Loucy (cell line): ENCODE results near the gene SLC48A1.
A peak's percentile ranks its signal among the peaks of the same experiment; 100 is the strongest.

Source experiments
- H2AFZ ChIP-seq: fragments of 200-600 bp; sonication (generic); 2 replicates; pipeline ENCODE4 v1.6.0; 2016; ENCODE audit warnings: antibody characterized with exemption, mild to moderate bottlenecking, low read length, moderate library complexity
- H3F3A ChIP-seq: fragments of 200-600 bp; 2 replicates; pipeline ENCODE4 v1.6.0; 2016; ENCODE audit warnings: antibody characterized with exemption, low read depth, mild to moderate bottlenecking
- H3K27me3 ChIP-seq: fragments of 200-600 bp; sonication (generic); 2 replicates; pipeline ENCODE4 v1.6.1; 2014; ENCODE audit warnings: low read length, mild to moderate bottlenecking; ENCODE audit not compliant: insufficient read depth, poor library complexity, severe bottlenecking
- H3K36me3 ChIP-seq: fragments of 200-600 bp; sonication (generic); 2 replicates; pipeline ENCODE4 v1.6.1; 2016; ENCODE audit warnings: low read length; ENCODE audit not compliant: insufficient read depth
- H3K4me1 ChIP-seq: fragments of 200-600 bp; sonication (generic); 2 replicates; pipeline ENCODE4 v1.5.1; 2014; ENCODE audit warnings: low read length, mild to moderate bottlenecking; ENCODE audit not compliant: insufficient read depth, poor library complexity, severe bottlenecking
- H3K4me2 ChIP-seq: fragments of 200-600 bp; sonication (generic); 2 replicates; pipeline ENCODE4 v1.6.0; 2014; ENCODE audit warnings: antibody characterized with exemption, low read length, low read depth, mild to moderate bottlenecking; ENCODE audit not compliant: poor library complexity, severe bottlenecking
- H3K4me3 ChIP-seq: fragments of 200-600 bp; sonication (generic); 2 replicates; pipeline ENCODE4 v1.5.1; 2014; ENCODE audit warnings: low read length, mild to moderate bottlenecking, mixed read lengths; ENCODE audit not compliant: poor library complexity, severe bottlenecking
- H3K79me2 ChIP-seq: fragments of 200-600 bp; sonication (generic); 2 replicates; pipeline ENCODE4 v1.6.1; 2014; ENCODE audit warnings: low read length; ENCODE audit not compliant: insufficient read depth
- H3K9ac ChIP-seq: fragments of 200-600 bp; sonication (generic); 2 replicates; pipeline ENCODE4 v1.6.0; 2014; ENCODE audit warnings: mild to moderate bottlenecking, low read depth, low read length, moderate library complexity; ENCODE audit not compliant: poor library complexity, severe bottlenecking
- H3K9me2 ChIP-seq: fragments of 200-600 bp; sonication (generic); replicated peaks from 2 replicates; pipeline ENCODE4 v1.6.1; 2016; ENCODE audit warnings: low read depth, low read length, mixed read lengths
- H3K9me3 ChIP-seq: fragments of 200-600 bp; sonication (generic); 2 replicates; pipeline ENCODE4 v1.6.1; 2014; ENCODE audit warnings: mild to moderate bottlenecking, antibody characterized with exemption, low read length, low read depth; ENCODE audit not compliant: insufficient read depth
- H4K20me1 ChIP-seq: fragments of 200-600 bp; sonication (generic); 2 replicates; pipeline ENCODE4 v1.6.0; 2014; ENCODE audit warnings: antibody characterized with exemption, low read length, mild to moderate bottlenecking; ENCODE audit not compliant: insufficient read depth, poor library complexity, severe bottlenecking
- CTCF ChIP-seq: fragments of 200-600 bp; sonication (generic); conservative IDR thresholded peaks from 2 replicates; pipeline ENCODE4 v1.5.1; 2014; ENCODE audit warnings: mild to moderate bottlenecking, antibody characterized with exemption, low read length
- EZH2phosphoT487 ChIP-seq: fragments of 200-600 bp; IDR thresholded peaks from 2 replicates; pipeline ENCODE4 v1.6.1; 2018; ENCODE audit warnings: antibody characterized with exemption, mild to moderate bottlenecking, moderate library complexity, borderline replicate concordance

Gene SLC48A1

GRCh38 chr12:47741340-47741703, 31.7 kb upstream of the SLC48A1 start:
- Histone ChIP-seq H3K4me1 (peaks cover 42% of the 10 kb centered on the region), H4K20me1 (no peaks in the 10 kb centered on the region), H3K36me3 (no peaks in the 10 kb centered on the region), H3K79me2 (peaks cover 3% of the 10 kb centered on the region; the same call in 1 of the 2 replicates), H3K4me3 (peak overlapping the region; percentile 57), H3K9ac (peak overlapping the region; percentile 77), H3K9me2 (no peaks in the 10 kb centered on the region), H3K27me3 (no peaks in the 10 kb centered on the region), H3K9me3 (no peaks in the 10 kb centered on the region), H2AFZ (no peak overlapping the region), H3F3A (peaks cover 4% of the 10 kb centered on the region; the same call in 1 of the 2 replicates), H3K4me2 (peak overlapping the region; percentile 88)
- TF ChIP-seq EZH2phosphoT487 (no peak), CTCF (no peak)

- peaks cover 42% of the 10 kb centered on the region for H3K4me1 ChIP-seq
- H3F3A ChIP-seq = peaks cover 4% of the 10 kb centered on the region; the same call in 1 of the 2 replicates
- H3K9ac ChIP-seq = no peak overlapping the region
- peak overlapping the region; percentile 88 for H3K4me2 ChIP-seq
- H3K9me3 ChIP-seq = no peaks in the 10 kb centered on the region
- H3K4me3 ChIP-seq = no peak overlapping the region
- H3K36me3 ChIP-seq = peaks cover 3% of the 10 kb centered on the region; the same call in 1 of the 2 replicates
- H3K9me2 ChIP-seq = no peaks in the 10 kb centered on the region
- no peaks in the 10 kb centered on the region for H4K20me1 ChIP-seq
- TF ChIP-seq EZH2phosphoT487 = no peak
- peak; percentile 99 for TF ChIP-seq CTCF
- no peaks in the 10 kb centered on the region for H3K27me3 ChIP-seq
- peaks cover 3% of the 10 kb centered on the region; the same call in 1 of the 2 replicates for H3K79me2 ChIP-seq
- no peak overlapping the region for H2AFZ ChIP-seq
Observed at GRCh38 chr12:47742253-47742825, 30.7 kb upstream of the SLC48A1 start.

GRCh38 chr12:47743311-47743860, 29.7 kb upstream of the SLC48A1 start:
- Histone ChIP-seq H3K36me3 (peaks cover 3% of the 10 kb centered on the region; the same call in 1 of the 2 replicates), H3K79me2 (peaks cover 3% of the 10 kb centered on the region; the same call in 1 of the 2 replicates), H3K4me2 (no peak overlapping the region)

More at GRCh38 chr12:47743311-47743860, 29.7 kb upstream of the SLC48A1 start:
- Histone ChIP-seq H3K9ac (no peak overlapping the region), H3K27me3 (no peaks in the 10 kb centered on the region), H3K4me3 (no peak overlapping the region), H2AFZ (no peak overlapping the region), H3K4me1 (peaks cover 38% of the 10 kb centered on the region), H3F3A (peaks cover 4% of the 10 kb centered on the region; the same call in 1 of the 2 replicates), H4K20me1 (no peaks in the 10 kb centered on the region), H3K9me2 (no peaks in the 10 kb centered on the region), H3K9me3 (no peaks in the 10 kb centered on the region)
- no peak for TF ChIP-seq EZH2phosphoT487
- TF ChIP-seq CTCF = no peak
